ENCODE results near the gene SAPCD2.

- TF ChIP-seq ZMIZ1 (IDR thresholded peaks at IDR 0.05; ENCODE audit: low read depth in 2 of 2, low read length in 2 of 2) (no peak), JUND (IDR thresholded peaks at IDR 0.05; ENCODE audit: borderline replicate concordance, low read depth, low read length) (no peak), JUND (tag; IDR thresholded peaks at IDR 0.05; ENCODE audit: borderline replicate concordance, low read depth, low read length) (no peak), EZH2 (IDR thresholded peaks at IDR 0.05; ENCODE audit: borderline replicate concordance, low read depth, low read length) (no peak), ZNF561 (CRISPR knock-in tag; conservative IDR thresholded peaks at IDR 0.05) (no peak), POLR2A (conservative IDR thresholded peaks at IDR 0.05) (no peak), SREBF2 (CRISPR knock-in tag; IDR thresholded peaks at IDR 0.05) (no peak), ZNF146 (CRISPR knock-in tag; IDR thresholded peaks at IDR 0.05; ENCODE audit: unreplicated experiment) (no peak), NR2C2 (CRISPR knock-in tag; IDR thresholded peaks at IDR 0.05) (no peak), NR2C2 (tag; IDR thresholded peaks at IDR 0.05) (no peak), CHCHD3 (CRISPR knock-in tag; IDR thresholded peaks at IDR 0.05) (no peak), SETDB1 (IDR thresholded peaks at IDR 0.05; ENCODE audit: low read length) (no peak), MTA1 (IDR thresholded peaks at IDR 0.05; ENCODE audit: borderline replicate concordance) (no peak)
Measured at GRCh38 chr9:137025517-137025966, 44.8 kb downstream of the SAPCD2 start.

Measured in K562 (cell line).